ENCODE results near the gene PES1. TPM values are rescaled to one million over a fixed set of nuclear protein-coding genes. Genes with fewer than 3 reads are reported as not detected.

The PES1 gene
- total RNA-seq, 1 donor from 2014 or later, result 88.7 TPM

DNA sequence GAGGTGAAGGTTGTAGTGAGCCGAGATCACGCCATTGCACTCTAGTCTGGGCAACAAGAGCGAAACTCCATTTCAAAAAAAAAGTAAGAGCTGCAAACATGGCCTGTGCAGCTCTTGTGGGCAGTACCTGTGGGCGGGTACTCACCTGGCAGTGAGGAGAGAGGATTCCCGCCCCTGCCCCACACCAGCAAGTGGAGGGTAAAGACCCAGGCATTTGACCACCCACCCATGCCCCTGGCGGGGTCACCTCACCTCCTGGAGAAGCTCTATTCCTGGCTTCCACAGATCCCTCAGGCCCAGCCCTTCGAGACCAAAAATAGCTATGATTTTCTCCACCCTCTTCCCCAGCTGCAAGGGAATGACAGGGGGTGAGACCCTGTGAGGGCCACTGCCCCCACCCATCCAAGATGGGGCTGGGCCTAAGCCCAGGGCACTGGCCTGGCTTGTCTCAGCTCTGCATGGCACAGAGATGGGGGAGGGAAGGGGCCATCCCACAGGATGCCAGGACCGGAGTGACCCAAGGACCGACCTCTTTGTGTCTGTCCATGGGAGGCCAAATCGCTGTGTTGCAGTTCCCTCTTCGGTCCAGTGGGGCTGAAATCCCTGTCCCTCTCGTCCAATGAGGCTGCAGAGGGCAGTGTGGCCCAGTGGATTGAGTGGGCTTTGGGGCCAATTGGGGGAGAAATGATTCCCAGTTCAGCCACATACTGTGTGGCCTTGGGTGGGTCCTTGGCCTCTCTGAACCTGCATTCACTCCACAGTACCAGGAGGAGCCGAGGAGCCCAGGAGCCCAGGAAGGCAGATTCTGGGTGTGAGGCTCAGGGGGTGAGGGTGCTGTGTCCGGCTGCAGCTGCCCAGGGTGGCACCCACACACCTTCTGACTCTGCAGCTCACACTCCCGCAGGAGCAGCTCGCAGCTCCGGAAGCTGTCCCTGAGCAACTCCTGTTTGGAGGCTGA is 59.8 kb downstream of the PES1 start:
- H3K36me3 ChIP-seq (ENCODE audit: insufficient read depth, low read length), result no peaks in the 10 kb centered on the region
- H3K9ac ChIP-seq (ENCODE audit: low read length), result no peak overlapping the region
- FAIRE-seq (no peak), DNase-seq (ENCODE audit: low read depth) (no peak)
- no peaks in the 10 kb centered on the region for H3K79me2 ChIP-seq (ENCODE audit: insufficient read depth, low read length)
- Mint-ChIP-seq H3K4me1 (ENCODE audit: low read depth, unreplicated experiment) (no peaks in the 10 kb centered on the region), H3K4me3 (ENCODE audit: unreplicated experiment) (no peak overlapping the region), H3K27ac (ENCODE audit: unreplicated experiment) (no peak overlapping the region), H3K36me3 (ENCODE audit: low read depth, unreplicated experiment) (no peaks in the 10 kb centered on the region), H3K27me3 (ENCODE audit: low read depth, unreplicated experiment) (peaks cover 9% of the 10 kb centered on the region), H3K9me3 (ENCODE audit: unreplicated experiment) (peaks cover 6% of the 10 kb centered on the region)
- H3K4me1 ChIP-seq (ENCODE audit: insufficient read depth, low read length), result no peaks in the 10 kb centered on the region
- no peaks in the 10 kb centered on the region for H3K9me3 ChIP-seq (ENCODE audit: insufficient read depth, low read depth, low read length)
- no peak overlapping the region for H2AFZ ChIP-seq (ENCODE audit: low read depth, low read length)
- H3K4me2 ChIP-seq (ENCODE audit: low read length), result no peak overlapping the region
- no peaks in the 10 kb centered on the region for H3K27me3 ChIP-seq (ENCODE audit: insufficient read depth, low read length)
- H3K27ac ChIP-seq (ENCODE audit: low read depth, low read length), result no peak overlapping the region
- no peaks in the 10 kb centered on the region for H4K20me1 ChIP-seq (ENCODE audit: insufficient read depth, low read length)
- no peak for TF ChIP-seq EZH2 (IDR thresholded peaks at IDR 0.05; ENCODE audit: insufficient read depth, low read length)
- TF ChIP-seq, protein P1, sequence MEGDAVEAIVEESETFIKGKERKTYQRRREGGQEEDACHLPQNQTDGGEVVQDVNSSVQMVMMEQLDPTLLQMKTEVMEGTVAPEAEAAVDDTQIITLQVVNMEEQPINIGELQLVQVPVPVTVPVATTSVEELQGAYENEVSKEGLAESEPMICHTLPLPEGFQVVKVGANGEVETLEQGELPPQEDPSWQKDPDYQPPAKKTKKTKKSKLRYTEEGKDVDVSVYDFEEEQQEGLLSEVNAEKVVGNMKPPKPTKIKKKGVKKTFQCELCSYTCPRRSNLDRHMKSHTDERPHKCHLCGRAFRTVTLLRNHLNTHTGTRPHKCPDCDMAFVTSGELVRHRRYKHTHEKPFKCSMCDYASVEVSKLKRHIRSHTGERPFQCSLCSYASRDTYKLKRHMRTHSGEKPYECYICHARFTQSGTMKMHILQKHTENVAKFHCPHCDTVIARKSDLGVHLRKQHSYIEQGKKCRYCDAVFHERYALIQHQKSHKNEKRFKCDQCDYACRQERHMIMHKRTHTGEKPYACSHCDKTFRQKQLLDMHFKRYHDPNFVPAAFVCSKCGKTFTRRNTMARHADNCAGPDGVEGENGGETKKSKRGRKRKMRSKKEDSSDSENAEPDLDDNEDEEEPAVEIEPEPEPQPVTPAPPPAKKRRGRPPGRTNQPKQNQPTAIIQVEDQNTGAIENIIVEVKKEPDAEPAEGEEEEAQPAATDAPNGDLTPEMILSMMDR (IDR thresholded peaks at IDR 0.05; ENCODE audit: insufficient read depth, low read depth, low read length), result no peak
- no peak overlapping the region for H3K4me3 ChIP-seq (ENCODE audit: insufficient read depth, low read depth, low read length)

DNA sequence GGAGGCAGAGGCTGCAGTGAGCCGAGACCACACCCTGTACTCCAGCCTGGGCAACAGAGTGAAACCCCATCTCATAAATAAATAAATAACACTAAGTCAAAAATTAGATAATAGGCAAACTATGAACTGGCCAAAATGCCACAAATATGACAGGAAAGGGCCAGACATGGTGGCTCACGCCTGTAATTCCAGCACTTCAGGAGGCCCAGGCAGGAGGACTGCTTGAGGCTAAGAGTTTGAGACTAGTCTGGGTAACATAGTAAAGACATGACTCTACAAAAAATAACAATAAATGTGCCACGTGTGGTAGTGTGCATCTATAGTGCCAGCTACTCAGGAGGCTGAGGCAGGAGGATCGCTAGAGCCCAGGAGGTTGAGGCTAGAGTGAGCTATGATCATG is 65.1 kb downstream of the PES1 start:
- Histone ChIP-seq H3K4me1 (ENCODE audit: insufficient read depth, low read length) (no peaks in the 10 kb centered on the region), H3K9ac (ENCODE audit: low read length) (no peak overlapping the region), H3K79me2 (ENCODE audit: insufficient read depth, low read length) (no peaks in the 10 kb centered on the region), H4K20me1 (ENCODE audit: insufficient read depth, low read length) (no peaks in the 10 kb centered on the region), H3K27me3 (ENCODE audit: insufficient read depth, low read length) (peaks cover 8% of the 10 kb centered on the region), H3K4me3 (ENCODE audit: insufficient read depth, low read depth, low read length) (no peak overlapping the region), H3K27ac (ENCODE audit: low read depth, low read length) (no peak overlapping the region), H3K9me3 (ENCODE audit: insufficient read depth, low read depth, low read length) (no peaks in the 10 kb centered on the region), H2AFZ (ENCODE audit: low read depth, low read length) (no peak overlapping the region), H3K4me2 (ENCODE audit: low read length) (no peak overlapping the region), H3K36me3 (ENCODE audit: insufficient read depth, low read length) (no peaks in the 10 kb centered on the region)
- Mint-ChIP-seq H3K27ac (ENCODE audit: unreplicated experiment) (no peak overlapping the region), H3K27me3 (ENCODE audit: low read depth, unreplicated experiment) (peaks cover 22% of the 10 kb centered on the region), H3K4me1 (ENCODE audit: low read depth, unreplicated experiment) (no peaks in the 10 kb centered on the region), H3K9me3 (ENCODE audit: unreplicated experiment) (no peaks in the 10 kb centered on the region), H3K36me3 (ENCODE audit: low read depth, unreplicated experiment) (no peaks in the 10 kb centered on the region), H3K4me3 (ENCODE audit: unreplicated experiment) (no peak overlapping the region)
- DNase-seq (ENCODE audit: low read depth), result no peak
- TF ChIP-seq, protein P1 (IDR thresholded peaks at IDR 0.05; ENCODE audit: insufficient read depth, low read depth, low read length), result no peak
- no peak for TF ChIP-seq EZH2 (IDR thresholded peaks at IDR 0.05; ENCODE audit: insufficient read depth, low read length)
- FAIRE-seq, result no peak

Other genes starting within 250 kb of the PES1 start
- gene SF3A1, start 235.0 kb downstream of the PES1 start, total RNA-seq, result 134 and 139 TPM in 2 replicates
- 2.9 and 3.2 TPM in 2 replicates for gene CCDC157, start 234.9 kb downstream of the PES1 start, total RNA-seq
- gene RNF215, start 204.5 kb downstream of the PES1 start, total RNA-seq, result 24.5 and 28.5 TPM in 2 replicates
- gene SEC14L2, start 194.9 kb downstream of the PES1 start, total RNA-seq, result 14.5 and 19.5 TPM in 2 replicates
- 10.6 and 13.0 TPM in 2 replicates for gene MTFP1, start 166.1 kb downstream of the PES1 start, total RNA-seq
- gene SEC14L3, start 119.9 kb downstream of the PES1 start, total RNA-seq, result not detected in 2 replicates
- not detected in 2 replicates for gene SEC14L4, start 86.2 kb downstream of the PES1 start, total RNA-seq
- 0.16 and 0.22 TPM in 2 replicates for gene SEC14L6, start 45.2 kb downstream of the PES1 start, total RNA-seq
- 3.4 and 3.8 TPM in 2 replicates for gene GAL3ST1, start 17.2 kb downstream of the PES1 start, total RNA-seq
- gene TCN2, start 15.3 kb upstream of the PES1 start, total RNA-seq, result 2.7 and 3.8 TPM in 2 replicates
- gene SLC35E4, start 43.9 kb upstream of the PES1 start, total RNA-seq, result 3.2 and 4.2 TPM in 2 replicates
- gene DUSP18, start 76.0 kb upstream of the PES1 start, total RNA-seq, result 8.6 and 10.2 TPM in 2 replicates
- gene OSBP2, start 103.0 kb upstream of the PES1 start, total RNA-seq, result 0.48 and 0.89 TPM in 2 replicates

Data from astrocyte (in vitro differentiated cells and primary cell).